Kidney epithelial cell (primary cell): Measurements from ENCODE around the gene EIF3F. TPM values are rescaled to one million over a fixed set of nuclear protein-coding genes. Genes with fewer than 3 reads are reported as not detected.

ENCODE experiments used
- DNase-seq: peaks from one replicate; pipeline ENCODE4 v3.0.0-alpha.2; 2010; ENCODE audit warnings: low read depth
- H3K27me3 ChIP-seq: 2 replicates; pipeline ENCODE4 v1.6.0; 2011; ENCODE audit warnings: low read length; ENCODE audit not compliant: control insufficient read depth, insufficient read depth
- H3K36me3 ChIP-seq: 2 replicates; pipeline ENCODE4 v1.5.1; 2011; ENCODE audit warnings: low read length; ENCODE audit not compliant: control insufficient read depth, insufficient read depth
- H3K4me3 ChIP-seq: 2 replicates; pipeline ENCODE4 v1.5.1; 2011; ENCODE audit warnings: low read depth, mild to moderate bottlenecking, control low read depth, low read length
- CTCF ChIP-seq: IDR thresholded peaks from 2 replicates; pipeline ENCODE4 v1.5.1; 2011; ENCODE audit warnings: mild to moderate bottlenecking, moderate library complexity, low read length, control low read depth, inconsistent platforms; ENCODE audit not compliant: insufficient read depth, poor library complexity, severe bottlenecking
- total RNA-seq: library from RNA; depleted of rRNA; stranded (reverse); fragments of >200 nt; gene quantifications from 2 replicates; pipeline ENCODE4 v1.2.3, GENCODE V29; 2015

Gene EIF3F
- total RNA-seq, 1 donor from 2014 or later = 334 TPM

GRCh38 chr11:7955191-7955590 lies 31.9 kb upstream of the EIF3F start:
- Histone ChIP-seq H3K27me3 (no peaks in the 10 kb centered on the region), H3K36me3 (no peaks in the 10 kb centered on the region), H3K4me3 (no peak overlapping the region)
- no peak for DNase-seq
- no peak for TF ChIP-seq CTCF

GRCh38 chr11:7964261-7964660 lies 22.9 kb upstream of the EIF3F start:
- Histone ChIP-seq H3K4me3 (no peak overlapping the region), H3K27me3 (no peaks in the 10 kb centered on the region), H3K36me3 (no peaks in the 10 kb centered on the region)
- no peak for TF ChIP-seq CTCF
- no peak for DNase-seq

- no peaks in the 10 kb centered on the region for H3K36me3 ChIP-seq
- no peaks in the 10 kb centered on the region for H3K27me3 ChIP-seq
- no peak overlapping the region for H3K4me3 ChIP-seq
- TF ChIP-seq CTCF = no peak
- DNase-seq = no peak
Observed at GRCh38 chr11:7964873-7965272, 22.3 kb upstream of the EIF3F start.

- TF ChIP-seq CTCF = no peak
- H3K4me3 ChIP-seq = no peak within 1 kb of the TSS
- H3K36me3 ChIP-seq = no peaks in the 10 kb centered on the region
- H3K27me3 ChIP-seq = no peaks in the 10 kb centered on the region
- DNase-seq = peak; percentile 23
Observed at GRCh38 chr11:7965386-7965785, 21.8 kb upstream of the EIF3F start, which contains the start of gene NLRP10. Gene NLRP10 (minus strand): TSS chr11:7965447. CDS start chr11:7963495, 1,952 bp downstream.

GRCh38 chr11:7967097-7967496 lies 20.0 kb upstream of the EIF3F start:
- Histone ChIP-seq H3K27me3 (no peaks in the 10 kb centered on the region), H3K36me3 (no peaks in the 10 kb centered on the region), H3K4me3 (no peak overlapping the region)
- no peak for DNase-seq
- no peak for TF ChIP-seq CTCF

GRCh38 chr11:7967826-7968225 lies 19.3 kb upstream of the EIF3F start:
- H3K27me3 ChIP-seq = no peaks in the 10 kb centered on the region
- H3K36me3 ChIP-seq = no peaks in the 10 kb centered on the region
- no peak for DNase-seq
- H3K4me3 ChIP-seq = no peak overlapping the region
- TF ChIP-seq CTCF = no peak
